Stimulated activated naive CD8-positive, alpha-beta T cell treated with anti-CD3 and anti-CD28 coated beads, Interleukin-15, Interleukin-2, amounts not matched to agents 100 ng/mL and 50 ng/mL, for 24 hours (primary cell): Measurements from ENCODE around the gene TCHP.
"Not testable (repeated sequence)": the region's sequence is repeated elsewhere in the genome, so short reads cannot be mapped to it uniquely, and the experiment has no call there.

Experiments used
- H3K27ac Mint-ChIP-seq: one replicate; pipeline ENCODE4 v1.8.0; 2021; ENCODE audit warnings: mild to moderate bottlenecking, mixed read lengths
- H3K27me3 Mint-ChIP-seq: one replicate; pipeline ENCODE4 v1.8.0; 2021; ENCODE audit warnings: mixed read lengths
- H3K36me3 Mint-ChIP-seq: one replicate; pipeline ENCODE4 v1.8.0; 2021; ENCODE audit warnings: low read depth, mixed read lengths
- H3K4me1 Mint-ChIP-seq: one replicate; pipeline ENCODE4 v1.8.0; 2021; ENCODE audit warnings: low read depth, mixed read lengths
- H3K4me3 Mint-ChIP-seq: one replicate; pipeline ENCODE4 v1.8.0; 2021; ENCODE audit warnings: mild to moderate bottlenecking, mixed read lengths
- H3K9me3 Mint-ChIP-seq: one replicate; pipeline ENCODE4 v1.8.0; 2021; ENCODE audit warnings: mixed read lengths

TCHP gene

DNA sequence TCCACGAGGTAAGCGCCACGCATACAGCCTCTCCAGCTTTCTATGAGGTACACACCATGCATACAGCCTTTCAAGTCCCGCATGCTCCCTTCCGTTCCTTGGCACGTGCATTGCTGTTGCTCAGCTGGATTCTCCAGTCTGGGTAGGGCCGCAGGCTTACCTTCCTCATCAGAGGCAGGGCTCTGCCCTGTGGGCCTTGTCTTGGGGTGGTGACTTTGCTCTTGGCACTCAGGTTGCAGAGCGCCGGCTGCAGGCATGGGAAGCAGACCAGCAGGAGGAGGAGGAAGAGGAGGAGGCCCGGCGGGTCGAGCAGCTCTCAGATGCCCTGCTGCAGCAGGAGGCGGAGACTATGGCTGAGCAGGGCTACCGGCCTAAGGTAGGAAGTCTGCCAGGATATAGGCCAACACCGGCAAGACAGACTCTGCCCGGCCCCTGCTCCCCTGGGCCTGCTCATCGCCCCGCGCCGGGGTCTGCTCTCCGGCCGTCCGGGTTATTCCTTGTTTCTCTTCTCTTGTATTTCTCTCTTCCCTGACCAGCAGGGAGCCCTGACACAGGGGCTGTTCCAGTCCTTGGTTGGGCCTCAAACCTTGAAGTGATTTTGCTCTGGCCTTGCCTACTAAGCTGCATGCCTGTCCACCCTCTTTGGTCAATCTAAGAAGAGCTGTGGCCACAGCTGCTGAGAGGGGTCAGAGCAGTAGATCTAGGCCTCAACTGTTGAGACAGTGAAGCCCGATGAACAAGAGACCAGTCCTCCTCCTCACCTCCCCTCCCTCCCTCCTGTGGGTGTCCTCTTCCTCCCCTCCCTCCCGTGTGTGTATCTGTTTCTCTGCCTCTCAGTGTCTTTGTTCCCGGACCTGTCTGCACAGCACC, 15.3 kb downstream of the TCHP start:
- no peak overlapping the region for H3K27ac Mint-ChIP-seq
- H3K9me3 Mint-ChIP-seq: no peaks in the 10 kb centered on the region
- no peak overlapping the region for H3K4me3 Mint-ChIP-seq
- no peaks in the 10 kb centered on the region for H3K4me1 Mint-ChIP-seq
- no peaks in the 10 kb centered on the region for H3K27me3 Mint-ChIP-seq
- peaks cover 75% of the 10 kb centered on the region for H3K36me3 Mint-ChIP-seq

DNA sequence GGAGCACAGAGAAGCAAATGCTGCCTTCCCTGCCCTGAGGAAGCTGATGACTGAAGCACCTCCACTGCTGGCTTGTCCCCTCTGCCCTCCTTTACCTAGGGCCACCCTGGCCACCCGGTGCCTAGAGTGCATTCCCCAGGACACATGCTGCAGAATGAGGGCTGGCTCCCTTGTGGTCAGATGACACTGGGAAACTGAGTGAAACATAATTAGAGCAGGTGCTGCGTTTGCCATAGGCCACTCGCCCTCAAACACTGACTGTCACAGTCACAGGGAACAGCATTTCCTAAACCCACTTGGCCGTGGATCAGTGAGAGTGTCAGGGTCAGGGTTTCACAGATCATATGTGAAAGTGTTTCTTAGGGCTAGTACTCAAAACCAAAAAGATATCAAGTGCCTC, 16.0 kb downstream of the TCHP start:
- Mint-ChIP-seq H3K4me1 (no peaks in the 10 kb centered on the region), H3K27ac (no peak overlapping the region), H3K36me3 (peaks cover 75% of the 10 kb centered on the region)

DNA sequence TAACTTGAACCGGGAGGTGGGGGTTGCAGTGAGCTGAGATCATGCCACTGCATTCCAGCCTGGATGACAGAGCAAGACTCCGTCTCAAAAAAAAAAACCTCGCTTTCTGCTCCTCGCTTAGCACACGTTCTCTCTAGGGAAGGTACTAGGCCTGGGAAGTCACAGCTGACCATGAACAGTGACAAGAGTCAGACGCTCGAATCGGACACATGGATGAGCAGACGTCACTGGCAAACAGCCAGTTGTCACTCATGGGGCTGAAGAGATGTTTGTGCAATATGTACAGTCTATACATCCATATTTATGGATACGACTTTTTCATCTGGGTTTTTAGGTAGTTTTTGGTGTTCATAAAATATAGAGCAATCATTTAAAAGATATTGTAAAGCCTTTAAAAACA, 19.4 kb downstream of the TCHP start:
- Mint-ChIP-seq H3K36me3 (peaks cover 63% of the 10 kb centered on the region), H3K4me1 (no peaks in the 10 kb centered on the region), H3K4me3 (no peak overlapping the region), H3K27me3 (no peaks in the 10 kb centered on the region), H3K27ac (no peak overlapping the region), H3K9me3 (no peaks in the 10 kb centered on the region)

More for the DNA sequence above, 16.0 kb downstream of the TCHP start:
- no peak overlapping the region for H3K4me3 Mint-ChIP-seq
- H3K27me3 Mint-ChIP-seq: no peaks in the 10 kb centered on the region
- no peaks in the 10 kb centered on the region for H3K9me3 Mint-ChIP-seq

DNA sequence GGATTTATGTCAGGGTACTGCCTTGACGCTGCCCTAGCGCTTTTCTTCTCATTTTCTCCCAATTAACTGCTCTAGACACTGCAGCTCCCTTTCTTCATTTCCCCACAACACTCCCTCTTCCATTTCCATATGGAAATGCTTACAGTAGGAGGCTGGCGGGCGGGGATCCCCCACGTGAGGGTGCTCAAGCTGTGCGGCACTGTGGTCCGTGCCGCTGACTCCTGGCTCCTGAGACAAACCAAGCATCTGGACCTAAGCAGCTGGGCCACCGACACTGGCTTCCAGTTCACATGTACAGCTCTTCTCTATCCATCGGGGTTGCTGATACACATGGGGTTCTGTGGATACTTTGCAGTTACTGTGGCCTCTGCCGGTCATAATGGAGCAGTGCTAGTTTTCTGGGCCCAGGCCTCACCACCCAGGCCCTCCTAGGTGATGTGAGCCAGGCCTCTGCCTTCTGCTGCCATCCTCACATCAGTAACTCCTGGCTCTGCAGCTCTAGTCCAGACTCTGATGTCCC, 20.2 kb downstream of the TCHP start:
- Mint-ChIP-seq H3K9me3 (no peaks in the 10 kb centered on the region), H3K27ac (no peak overlapping the region), H3K27me3 (no peaks in the 10 kb centered on the region), H3K36me3 (peaks cover 64% of the 10 kb centered on the region), H3K4me3 (no peak overlapping the region), H3K4me1 (no peaks in the 10 kb centered on the region)

DNA sequence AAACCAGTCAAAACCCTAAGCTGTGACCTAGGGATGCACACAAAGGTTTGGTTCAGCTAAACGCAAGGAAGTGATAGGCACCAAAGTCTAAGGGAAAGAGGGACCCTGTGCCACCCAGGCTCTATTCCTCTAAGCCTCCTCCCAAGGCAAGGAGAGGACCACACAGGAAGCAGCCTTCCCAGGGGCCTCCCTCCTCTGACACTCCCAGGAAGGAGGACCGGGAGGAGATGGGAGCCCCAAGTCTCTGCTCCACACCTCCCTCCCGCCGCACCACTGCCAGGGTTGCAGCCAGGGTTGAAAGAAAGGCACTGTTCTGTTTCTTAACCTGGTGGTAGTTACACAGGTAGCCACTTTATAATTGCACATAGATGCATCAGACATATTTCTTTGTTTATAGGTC, 21.9 kb downstream of the TCHP start:
- H3K9me3 Mint-ChIP-seq: no peaks in the 10 kb centered on the region
- H3K27ac Mint-ChIP-seq: no peak overlapping the region
- no peak overlapping the region for H3K4me3 Mint-ChIP-seq
- H3K36me3 Mint-ChIP-seq: peaks cover 49% of the 10 kb centered on the region
- H3K27me3 Mint-ChIP-seq: no peaks in the 10 kb centered on the region
- no peaks in the 10 kb centered on the region for H3K4me1 Mint-ChIP-seq

DNA sequence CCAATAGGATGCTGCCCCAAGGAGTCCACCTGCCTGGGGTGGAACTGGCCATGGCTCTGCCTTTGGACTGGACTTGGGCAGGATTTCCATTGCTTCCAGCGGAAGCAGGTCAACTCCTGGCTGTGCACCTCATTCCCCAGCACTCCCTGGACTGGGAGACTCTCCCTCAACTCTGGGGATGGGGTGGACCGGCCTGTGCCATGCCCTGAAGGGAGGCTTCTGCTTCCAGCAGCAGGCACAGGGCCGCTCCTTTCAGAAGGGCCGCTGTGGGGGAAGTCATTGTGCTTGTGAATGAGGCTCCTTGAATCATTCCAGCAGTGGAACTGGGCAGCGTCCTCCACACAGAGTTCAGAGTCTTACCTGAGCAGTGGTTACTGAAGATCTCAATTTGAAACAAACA, 23.0 kb downstream of the TCHP start:
- Mint-ChIP-seq H3K27ac (peak overlapping the region; percentile 24), H3K27me3 (no peaks in the 10 kb centered on the region), H3K36me3 (peaks cover 46% of the 10 kb centered on the region), H3K4me3 (no peak overlapping the region), H3K4me1 (no peaks in the 10 kb centered on the region), H3K9me3 (no peaks in the 10 kb centered on the region)

DNA sequence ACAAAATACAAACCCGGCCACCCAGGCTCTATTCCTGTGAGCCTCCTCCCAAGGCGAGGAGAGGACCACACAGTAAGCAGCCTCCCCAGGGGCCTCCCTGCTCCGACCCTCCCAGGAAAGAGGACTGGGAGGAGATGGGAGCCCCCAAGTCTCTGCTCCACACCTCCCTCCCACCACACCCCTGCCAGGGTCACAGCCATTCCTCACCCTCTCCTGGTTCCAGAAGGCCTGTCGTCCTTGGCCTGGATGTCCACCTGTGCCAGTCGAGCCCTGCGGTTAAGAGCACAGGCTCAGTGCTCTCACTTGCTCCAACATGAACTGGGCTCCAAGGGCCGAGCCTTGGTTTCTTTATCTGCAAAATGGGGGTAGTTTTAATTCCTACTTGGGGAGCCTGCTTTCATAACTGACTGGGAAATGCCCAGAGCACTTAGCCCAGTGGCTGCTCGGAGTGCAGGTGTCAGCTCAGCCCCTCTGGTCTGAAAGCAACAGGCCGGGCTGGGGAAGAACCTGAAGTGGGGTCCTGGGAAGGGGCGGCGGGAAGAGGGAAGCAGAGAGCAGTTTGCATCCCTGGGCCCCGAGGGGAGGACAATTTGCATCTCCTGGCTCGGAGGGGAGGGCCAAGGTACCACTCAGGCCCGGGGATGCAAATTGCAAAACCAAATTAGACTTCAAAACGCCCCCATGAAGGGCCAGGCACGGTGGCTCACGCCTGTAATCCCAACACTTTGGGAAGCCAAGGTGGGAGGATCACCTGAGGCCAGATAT, 23.6 kb downstream of the TCHP start:
- Mint-ChIP-seq H3K27me3 (no peaks in the 10 kb centered on the region), H3K4me1 (no peaks in the 10 kb centered on the region), H3K27ac (no peak overlapping the region), H3K36me3 (peaks cover 43% of the 10 kb centered on the region), H3K4me3 (no peak overlapping the region), H3K9me3 (no peaks in the 10 kb centered on the region)

DNA sequence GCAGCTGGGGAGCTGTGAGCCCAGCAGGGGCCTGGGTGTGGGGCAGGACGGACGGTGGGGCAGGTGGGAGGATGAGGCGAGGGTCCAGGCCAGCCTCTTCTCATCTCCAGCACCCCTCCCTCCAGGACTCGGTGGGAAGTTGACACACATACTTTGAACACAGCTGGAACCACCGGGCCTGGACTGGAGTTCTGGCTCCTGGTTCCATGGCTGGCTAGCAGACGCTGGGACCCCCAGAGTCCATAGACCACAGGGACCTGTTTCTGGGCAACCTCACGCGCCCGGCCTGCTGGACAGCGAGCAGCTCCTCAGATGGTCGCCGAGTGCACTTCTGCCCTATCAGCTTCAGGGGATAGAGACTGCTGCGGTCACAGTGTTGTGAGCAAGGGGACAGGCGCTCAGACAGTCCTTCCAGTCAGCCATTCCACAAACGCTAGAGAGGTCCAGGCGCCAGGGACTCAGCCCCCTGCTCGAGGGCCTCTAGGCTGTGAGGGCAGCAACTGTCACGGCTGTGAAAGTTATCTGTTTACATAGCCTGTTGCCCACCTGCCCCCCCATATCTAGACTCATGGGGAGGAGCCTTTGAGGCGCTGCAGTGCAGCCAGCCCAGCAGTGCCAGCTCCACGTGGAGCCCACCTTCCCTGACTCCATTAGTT, 25.2 kb downstream of the TCHP start:
- Mint-ChIP-seq H3K27ac (no peak overlapping the region), H3K4me3 (no peak overlapping the region)

DNA sequence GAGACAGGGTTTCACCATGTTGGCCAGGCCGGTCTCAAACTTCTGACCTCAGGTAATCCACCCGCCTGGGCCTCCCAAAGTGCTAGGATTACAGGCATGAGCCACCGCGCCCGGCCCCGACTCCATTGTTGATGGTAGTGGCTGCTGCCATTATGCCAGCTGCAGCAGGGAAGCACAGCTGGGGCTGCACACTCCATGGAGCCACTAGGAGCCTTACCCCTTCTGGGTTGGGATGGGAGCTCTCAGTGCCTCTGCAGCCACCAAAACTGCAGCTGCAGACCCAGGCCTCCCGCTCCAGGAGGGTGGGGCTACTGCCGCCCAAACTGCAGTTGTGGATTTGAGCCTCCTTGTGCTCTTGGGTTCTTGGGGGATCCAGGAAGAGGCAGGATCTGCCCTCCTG, 25.9 kb downstream of the TCHP start:
- no peak overlapping the region for H3K4me3 Mint-ChIP-seq
- H3K27me3 Mint-ChIP-seq: no peaks in the 10 kb centered on the region
- H3K27ac Mint-ChIP-seq: no peak overlapping the region
- peaks cover 22% of the 10 kb centered on the region for H3K36me3 Mint-ChIP-seq
- no peaks in the 10 kb centered on the region for H3K9me3 Mint-ChIP-seq
- no peaks in the 10 kb centered on the region for H3K4me1 Mint-ChIP-seq

More for the DNA sequence above, 25.2 kb downstream of the TCHP start:
- Mint-ChIP-seq H3K27me3 (no peaks in the 10 kb centered on the region), H3K36me3 (peaks cover 27% of the 10 kb centered on the region), H3K4me1 (no peaks in the 10 kb centered on the region), H3K9me3 (no peaks in the 10 kb centered on the region)

DNA sequence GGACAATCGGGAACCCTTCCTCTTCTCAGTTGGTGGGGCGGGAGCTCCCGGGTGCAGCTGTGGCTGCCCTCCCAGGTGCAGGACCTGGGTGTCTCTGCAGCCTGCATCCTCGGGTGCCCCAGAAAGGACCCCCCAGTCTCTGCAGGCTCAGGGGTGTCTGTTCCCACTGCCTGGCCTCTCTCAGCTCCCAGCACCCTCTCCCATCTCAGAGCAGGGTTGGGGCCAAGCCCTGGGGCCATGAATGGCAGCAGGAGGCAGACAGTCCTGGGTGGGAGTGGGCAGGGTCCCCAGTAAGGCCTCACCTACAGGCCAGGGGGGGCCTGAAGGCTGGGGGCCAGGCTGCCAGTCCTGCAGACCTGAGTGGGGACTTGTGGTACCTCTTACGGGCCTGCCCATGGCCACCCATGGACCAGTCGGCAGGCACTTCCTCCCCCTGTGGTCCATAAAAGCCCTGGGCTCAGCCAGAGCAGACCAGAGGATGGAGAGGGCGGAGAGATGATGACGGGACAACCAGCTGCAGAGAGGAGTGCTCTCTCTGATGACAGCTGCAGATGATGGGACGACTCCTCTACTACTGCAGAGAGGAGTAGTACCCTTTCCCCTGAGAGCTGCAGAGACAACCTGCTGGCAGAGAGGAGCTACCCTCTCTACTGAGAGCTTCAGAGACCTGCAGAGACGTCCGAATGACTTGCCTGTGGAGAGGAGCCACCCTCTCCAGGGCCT, 26.6 kb downstream of the TCHP start:
- Mint-ChIP-seq H3K36me3 (peaks cover 26% of the 10 kb centered on the region), H3K4me3 (no peak overlapping the region), H3K27me3 (no peaks in the 10 kb centered on the region), H3K27ac (no peak overlapping the region), H3K9me3 (no peaks in the 10 kb centered on the region), H3K4me1 (no peaks in the 10 kb centered on the region)

DNA sequence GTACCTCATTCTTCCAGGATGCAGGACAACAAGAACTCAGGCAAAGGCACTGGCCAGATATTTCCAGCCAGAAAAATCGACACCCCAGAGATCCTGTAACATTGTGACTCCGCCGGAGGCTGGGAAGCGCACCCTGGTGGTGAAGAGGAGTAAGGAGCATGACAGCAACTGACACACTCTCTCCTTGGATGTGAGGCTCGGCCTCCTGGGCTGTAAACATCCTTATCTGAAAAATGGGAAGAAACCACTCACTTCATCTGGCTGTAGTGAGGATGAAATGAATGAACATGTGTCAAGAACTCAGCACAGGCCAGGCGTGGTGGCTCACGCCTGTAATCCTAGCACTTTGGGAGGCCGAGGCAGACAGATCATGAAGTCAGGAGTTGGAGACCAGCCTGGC, 27.5 kb downstream of the TCHP start:
- no peaks in the 10 kb centered on the region for H3K27me3 Mint-ChIP-seq
- H3K4me3 Mint-ChIP-seq: no peak overlapping the region
- no peaks in the 10 kb centered on the region for H3K9me3 Mint-ChIP-seq
- H3K36me3 Mint-ChIP-seq: peaks cover 32% of the 10 kb centered on the region
- no peaks in the 10 kb centered on the region for H3K4me1 Mint-ChIP-seq
- no peak overlapping the region for H3K27ac Mint-ChIP-seq

DNA sequence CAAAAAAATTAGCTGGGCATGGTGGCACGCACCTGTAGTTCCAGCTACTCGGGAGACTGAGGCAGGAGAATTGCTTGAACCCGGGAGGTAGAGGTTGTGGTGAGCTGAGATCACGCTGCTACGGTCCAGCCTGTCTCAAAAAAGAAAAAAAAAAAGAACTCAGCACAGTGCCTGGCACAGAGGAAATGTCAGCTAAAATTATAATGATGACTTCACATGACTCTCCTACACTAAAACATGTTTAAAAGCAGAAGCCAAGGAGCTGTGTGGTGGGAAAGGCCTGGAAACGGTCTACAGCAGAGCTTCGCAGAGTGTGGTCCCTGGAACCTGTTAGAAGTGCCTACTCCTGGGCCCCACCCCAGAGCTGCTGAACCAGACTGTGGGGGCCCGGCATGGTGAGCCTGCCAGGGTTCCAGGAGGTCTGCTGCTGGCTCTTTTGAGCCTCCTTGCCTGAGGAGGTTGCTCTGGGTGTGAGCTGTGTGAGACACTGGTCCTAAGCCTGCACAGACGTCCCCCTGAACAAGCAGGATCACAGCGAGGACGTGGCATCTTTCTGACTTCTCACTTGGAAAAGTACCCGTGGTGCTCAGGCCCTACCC, 28.1 kb downstream of the TCHP start:
- no peak overlapping the region for H3K27ac Mint-ChIP-seq
- H3K4me1 Mint-ChIP-seq: no peaks in the 10 kb centered on the region
- no peak overlapping the region for H3K4me3 Mint-ChIP-seq
- peaks cover 36% of the 10 kb centered on the region for H3K36me3 Mint-ChIP-seq
- H3K27me3 Mint-ChIP-seq: no peaks in the 10 kb centered on the region
- H3K9me3 Mint-ChIP-seq: no peaks in the 10 kb centered on the region

DNA sequence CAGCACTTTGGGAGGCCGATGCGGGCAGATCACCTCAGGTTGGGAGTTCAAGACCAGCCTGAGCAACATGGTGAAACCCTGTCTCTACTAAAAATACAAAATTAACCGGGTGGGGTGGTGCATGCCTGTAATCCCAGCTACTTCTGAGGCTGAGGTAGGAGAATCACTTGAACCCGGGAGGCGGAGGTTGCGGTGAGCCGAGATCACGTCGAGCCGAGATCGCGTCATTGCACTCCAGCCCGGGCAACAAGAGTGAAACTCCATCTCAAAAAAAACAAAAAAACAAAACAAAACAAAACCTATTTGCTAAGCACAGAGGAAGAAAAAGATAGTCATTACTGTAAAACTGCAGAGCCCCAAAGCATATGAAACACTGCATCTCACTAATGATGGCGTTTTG, 29.3 kb downstream of the TCHP start:
- not testable (repeated sequence) for H3K27ac Mint-ChIP-seq, H3K4me3 Mint-ChIP-seq, H3K27me3 Mint-ChIP-seq, H3K4me1 Mint-ChIP-seq, H3K9me3 Mint-ChIP-seq
- H3K36me3 Mint-ChIP-seq: peaks cover 44% of the 10 kb centered on the region
